GM21526 (cell line): ENCODE data around the gene FARS2.

Experiments
- ATAC-seq: cut with Tn5 transposase; IDR thresholded peaks from one replicate; pipeline ENCODE4 v1.9.1; 2021; ENCODE audit warnings: moderate library complexity; ENCODE audit not compliant: unreplicated experiment, low FRiP score

FARS2 gene

DNA sequence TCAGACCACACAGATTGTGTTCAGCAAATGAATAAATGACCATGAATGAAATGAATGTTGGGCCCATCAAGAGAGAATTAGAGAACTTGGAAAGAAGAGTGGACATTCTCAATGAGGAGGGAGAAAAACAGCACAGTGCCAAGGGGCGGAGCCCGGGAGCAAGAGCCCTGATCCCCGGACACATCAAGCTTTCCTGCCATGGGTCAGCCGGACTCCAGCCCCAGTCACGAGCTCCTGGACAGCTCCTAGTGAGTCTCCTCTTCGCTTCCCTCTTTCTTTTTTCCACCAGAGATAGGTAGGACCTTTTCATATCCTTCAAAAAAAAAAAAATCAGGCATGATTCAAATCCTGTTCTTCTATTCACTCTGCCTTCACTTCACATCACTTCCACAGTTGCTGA lies 471.2 kb downstream of the FARS2 start:
- ATAC-seq, result no peak

DNA sequence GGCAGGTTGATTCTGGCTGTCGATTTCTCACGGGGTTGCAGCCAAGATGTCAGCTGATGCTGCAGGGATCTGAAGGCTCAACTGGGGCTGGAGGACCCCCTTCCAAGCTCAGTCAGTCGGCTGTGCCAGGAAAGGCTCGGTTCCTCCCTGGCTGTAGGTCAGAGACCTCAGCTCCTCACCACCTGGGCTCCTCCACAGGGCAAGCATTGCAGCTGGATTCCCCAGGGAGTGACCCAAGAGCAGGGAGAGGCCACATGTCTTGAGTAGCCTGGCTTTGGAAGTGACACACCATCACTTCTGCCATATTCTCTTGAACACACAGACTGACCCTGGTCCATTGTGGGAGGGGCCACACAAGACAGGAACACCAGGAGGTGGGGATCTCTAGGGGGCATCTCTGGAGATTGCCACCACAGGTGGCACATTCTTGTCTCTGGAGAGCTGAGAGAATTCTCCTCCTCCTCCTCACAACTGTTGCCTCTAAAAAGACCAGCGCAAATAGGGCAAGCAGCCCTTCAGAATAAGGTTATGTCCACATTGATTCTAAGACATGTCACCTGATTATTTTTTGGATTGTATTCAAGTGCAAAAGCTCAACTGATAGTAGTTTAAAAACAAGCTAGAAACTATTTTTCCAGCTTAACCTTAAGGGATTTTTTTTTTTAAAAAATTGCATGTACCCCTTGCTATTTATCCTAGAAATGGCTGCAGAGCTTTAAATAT lies 474.9 kb downstream of the FARS2 start:
- no peak for ATAC-seq

DNA sequence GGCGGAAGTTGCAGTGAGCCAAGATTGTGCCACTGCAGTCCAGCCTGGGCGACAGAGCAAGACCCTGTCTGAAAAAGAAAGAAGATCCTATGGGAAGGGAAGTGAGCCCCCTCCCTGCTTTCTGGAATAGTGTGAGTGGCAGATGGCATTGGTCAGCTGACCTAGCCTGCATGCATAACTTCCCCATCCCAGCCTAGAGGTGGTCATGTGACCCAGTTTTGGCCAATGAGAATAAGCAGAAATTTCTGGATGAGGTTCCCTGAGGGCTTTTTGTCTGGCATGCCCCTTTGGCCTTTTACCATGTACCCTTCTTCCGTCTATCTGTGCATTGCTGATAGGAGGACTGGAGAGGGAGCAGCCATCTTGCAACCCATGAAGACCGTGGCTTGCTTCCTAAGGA lies 476.1 kb downstream of the FARS2 start:
- ATAC-seq, result no peak

DNA sequence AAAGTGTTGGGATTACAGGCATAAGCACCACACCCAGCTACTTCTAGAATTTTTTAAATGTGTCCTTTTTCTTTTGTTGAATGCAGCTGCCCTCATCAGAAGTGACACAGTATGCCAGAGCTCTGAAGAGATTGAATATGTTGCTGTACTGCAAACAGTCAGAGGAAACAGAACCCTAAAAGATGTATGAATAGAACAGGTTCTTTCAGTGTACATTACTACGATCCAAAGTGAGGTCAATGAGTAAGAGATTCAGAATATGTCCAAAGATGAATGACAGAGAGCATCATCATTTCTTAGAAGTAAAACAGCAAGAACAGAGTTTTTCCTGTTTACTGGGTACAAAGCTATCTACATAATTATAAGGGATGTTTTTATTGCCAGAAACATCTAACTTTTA lies 476.9 kb downstream of the FARS2 start:
- no peak for ATAC-seq

DNA sequence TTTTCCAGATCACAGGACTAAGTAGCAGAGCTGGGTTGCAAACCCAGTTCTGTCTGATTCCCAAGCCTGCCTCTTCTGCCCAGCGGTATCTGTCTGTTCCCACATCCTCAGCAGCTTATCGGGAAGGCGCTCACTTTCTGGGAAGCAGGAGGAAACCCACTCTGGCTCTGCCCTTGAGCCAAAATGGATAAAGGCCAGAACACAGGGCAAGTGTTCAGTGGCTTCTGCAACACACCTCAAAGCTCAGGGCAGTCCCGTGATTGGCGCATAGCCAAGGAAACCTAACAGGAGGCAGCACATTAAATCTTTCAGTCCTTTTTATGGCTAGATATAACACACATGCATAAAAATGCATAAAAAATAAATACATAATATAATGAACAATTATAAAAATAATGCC lies 483.2 kb downstream of the FARS2 start:
- ATAC-seq, result no peak

DNA sequence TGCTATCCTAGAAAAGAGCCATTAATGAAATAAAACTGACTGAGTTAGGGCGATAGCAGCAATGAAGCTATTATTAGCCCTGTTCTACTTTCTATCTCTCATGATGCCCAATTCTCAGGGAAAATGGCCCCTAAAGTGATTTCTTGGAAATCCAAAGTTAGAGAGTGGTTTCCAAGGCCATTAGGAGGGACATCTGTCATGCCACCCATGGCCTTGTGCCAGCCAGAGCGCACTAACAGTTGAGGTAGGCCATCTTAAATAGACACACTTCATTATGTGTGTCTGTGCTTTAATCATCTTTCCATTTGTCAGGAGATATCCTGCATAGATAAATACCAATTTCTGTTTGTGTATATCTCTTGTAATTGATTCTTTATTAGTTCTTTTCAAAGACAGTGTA lies 483.8 kb downstream of the FARS2 start:
- ATAC-seq, result no peak

DNA sequence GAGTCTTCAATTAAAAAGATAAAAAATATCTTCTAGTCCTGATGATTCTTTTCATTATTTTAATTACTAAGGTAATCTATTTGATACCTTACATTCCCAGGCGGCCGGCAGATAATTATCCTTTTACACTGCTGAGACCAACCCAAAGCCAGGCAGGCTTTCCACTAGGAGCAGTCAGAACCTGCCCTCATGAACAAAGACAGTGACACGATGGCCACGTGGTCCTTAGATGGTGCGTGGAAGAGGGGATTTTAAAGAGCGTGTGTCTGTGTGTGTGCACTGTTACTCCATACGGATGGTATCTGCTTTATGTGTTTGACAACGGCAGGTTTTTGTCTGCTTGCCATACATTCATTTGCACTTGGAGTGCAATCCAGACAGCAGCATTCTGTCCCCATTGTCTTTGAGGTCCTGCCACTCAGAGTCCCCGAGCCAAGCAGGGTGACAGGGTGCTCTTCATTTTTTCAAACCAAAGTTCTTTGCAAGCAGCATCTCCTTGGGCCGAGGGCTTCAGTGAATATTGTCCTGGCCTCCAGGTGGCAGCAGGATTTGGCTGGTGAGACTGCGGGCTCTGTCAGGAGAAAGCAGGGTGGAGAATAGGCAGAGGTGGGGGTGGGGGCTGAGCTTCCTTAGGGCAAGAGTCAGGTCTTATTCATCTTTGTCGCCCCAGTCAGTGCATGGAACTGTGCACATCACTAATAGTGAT lies 484.9 kb downstream of the FARS2 start:
- no peak for ATAC-seq

DNA sequence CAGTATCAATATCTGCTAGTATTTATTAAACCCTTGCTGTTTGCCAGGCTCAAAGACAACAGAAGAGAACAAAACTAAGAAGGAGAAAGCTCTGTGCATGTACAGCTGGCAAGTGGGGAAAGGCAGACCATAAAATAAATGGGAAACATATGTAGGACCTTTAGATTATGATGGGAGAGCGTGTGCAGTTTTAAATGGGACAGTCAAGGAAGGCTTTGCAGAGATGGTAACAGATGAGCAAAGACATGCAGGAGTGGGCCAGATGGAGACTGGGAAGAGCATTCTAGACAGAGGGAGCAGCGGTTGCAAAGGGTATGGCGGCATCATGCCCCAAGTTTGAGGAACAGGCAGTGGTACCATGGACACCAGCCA lies 485.4 kb downstream of the FARS2 start:
- ATAC-seq, result no peak

DNA sequence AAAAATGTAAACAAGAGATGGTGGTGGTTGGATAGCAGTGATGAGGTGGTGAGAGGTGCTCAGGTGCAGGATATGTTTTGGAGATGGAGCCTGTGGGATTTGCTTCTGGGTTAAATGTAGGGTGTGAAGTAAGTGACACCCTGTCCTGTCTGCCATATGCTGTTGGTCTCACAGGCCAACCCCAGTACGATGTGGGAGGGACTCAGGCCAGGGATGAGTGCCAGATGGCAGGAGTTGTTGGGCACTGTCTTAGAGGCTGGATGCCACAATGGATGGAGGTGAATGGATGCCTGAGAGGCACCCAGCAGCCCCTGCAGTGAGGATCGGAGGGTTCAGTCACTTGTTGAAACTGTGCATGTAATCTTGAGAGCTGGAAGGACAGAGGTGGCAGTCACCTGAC lies 486.1 kb downstream of the FARS2 start:
- no peak for ATAC-seq

DNA sequence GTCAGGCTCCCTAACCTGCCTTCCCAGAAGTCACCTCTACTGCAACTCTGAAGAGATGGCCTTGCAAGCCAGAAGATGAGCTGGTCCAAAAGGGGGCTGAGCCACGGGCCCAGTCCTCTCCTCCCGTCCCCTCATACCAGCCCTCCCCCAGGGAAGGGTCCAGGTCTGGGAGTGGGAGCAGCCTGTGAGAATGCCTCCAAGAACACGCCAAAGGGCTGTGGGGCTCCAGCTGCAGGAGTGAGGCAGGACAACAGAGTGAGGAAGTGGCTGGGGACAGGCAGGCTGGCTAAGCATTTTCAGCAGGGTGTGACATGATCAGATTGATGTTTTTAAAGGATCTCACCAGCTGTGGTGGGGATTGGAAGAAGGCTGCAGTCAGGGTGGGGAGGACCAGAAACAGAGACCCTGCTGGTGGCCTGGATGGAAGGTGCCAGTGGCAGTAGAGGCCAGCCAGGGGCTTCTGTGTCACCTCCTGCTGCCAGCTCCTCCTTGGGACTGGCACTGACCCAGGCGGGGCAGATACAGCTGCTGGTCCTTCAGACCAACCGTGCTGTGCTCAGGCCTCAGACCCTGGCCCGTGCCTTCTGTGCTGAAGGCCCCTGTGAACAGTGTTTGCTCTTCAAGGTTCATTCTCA lies 487.8 kb downstream of the FARS2 start:
- ATAC-seq, result no peak

DNA sequence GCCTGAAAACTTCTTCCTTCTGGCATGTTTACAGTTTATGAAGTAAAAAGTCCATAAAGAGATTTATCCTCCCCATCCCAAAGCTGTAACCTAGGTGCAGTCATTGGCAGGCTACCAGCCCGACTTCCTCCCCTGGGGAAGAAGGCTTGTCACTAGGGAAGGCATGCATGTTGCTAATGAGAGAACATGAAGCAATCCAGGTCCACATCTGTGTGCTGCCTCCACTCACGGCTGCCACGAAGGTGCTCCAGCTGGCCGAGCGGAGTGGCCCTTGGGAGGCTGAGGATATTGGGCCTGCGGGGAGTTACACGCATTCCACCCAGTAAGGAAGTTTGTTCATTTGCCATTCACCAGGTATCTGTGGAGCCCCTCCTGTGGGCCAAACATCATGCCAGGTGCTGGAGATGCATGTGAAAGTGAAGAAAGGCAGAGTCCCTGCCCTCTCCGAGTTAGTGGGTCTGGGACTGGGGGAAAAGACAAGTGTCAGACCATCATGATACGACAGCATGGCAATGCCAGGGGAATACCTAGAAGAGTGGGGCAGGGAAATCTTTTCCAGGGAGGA lies 488.4 kb downstream of the FARS2 start:
- no peak for ATAC-seq

DNA sequence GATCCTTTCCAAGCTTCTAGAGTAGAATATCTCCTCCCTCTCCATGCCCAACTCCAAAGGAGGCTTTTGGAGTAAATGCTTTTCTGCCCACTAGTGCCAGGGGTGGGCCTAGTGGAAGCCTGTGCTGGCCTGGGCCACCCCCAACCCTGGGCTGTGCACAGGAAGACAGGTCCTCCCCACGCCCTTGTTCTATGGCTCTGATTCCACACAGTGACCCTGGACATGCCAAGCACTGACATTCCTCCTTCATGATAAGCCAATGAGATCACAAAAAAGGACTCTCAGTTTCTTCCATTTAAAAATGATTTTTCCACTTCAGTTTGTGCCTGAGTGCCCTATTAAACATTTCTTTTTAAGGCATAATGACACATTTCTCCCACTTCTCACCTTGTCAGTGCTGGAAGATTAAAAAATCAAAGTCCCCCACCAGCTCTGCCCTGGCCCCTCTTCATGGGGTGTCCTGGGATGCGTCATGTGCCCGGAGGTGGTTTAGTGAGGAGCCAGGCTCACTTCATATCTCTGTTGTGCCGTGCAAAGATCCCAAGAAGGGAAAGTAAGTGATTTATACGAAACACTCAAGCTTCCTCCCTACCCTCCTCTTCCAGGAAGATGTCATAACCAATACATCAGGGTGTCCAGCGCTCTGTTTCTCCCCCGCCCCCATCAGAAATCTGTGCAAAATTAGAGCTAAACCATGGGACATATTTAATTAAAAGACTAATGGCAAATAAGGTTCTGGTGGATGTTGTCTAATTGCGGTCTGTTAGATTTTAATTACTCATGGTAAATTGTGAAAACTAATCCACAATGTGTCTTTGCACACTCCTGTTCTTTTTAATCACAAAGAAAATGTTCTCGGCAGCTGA lies 490.4 kb downstream of the FARS2 start:
- ATAC-seq, result no peak

DNA sequence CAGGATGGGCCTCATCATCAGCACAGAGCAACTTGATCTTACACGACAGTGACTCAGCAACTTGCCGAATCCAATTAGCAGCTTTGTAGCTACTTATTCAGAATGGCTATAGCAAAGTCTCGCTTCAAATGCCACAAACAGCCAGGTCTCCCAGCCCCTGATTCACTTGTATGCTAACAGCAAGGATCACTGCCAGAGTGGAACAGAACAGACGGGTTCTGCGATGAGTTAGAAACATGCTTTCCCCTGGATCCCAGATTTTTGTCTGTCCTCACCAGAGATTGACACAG lies 491.0 kb downstream of the FARS2 start:
- ATAC-seq, result no peak

DNA sequence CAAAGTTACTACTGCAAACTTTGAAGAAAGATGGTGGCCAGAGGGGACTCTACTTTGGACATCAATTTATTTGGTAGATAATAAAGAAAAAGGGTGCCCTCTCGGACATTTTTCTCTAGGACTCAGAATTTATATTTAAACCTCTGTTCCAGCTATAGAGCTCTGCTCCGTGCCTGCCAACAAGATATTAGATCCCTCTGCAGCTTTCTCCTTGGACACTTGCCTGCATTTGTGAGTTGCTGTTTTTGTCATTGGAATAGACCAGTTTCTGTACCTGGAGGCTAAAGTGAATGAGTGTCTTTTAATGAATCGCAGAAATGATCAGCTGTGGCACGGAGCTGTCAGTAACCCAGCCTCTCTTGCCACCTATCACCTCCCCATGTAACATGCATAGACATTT lies 491.9 kb downstream of the FARS2 start:
- no peak for ATAC-seq

DNA sequence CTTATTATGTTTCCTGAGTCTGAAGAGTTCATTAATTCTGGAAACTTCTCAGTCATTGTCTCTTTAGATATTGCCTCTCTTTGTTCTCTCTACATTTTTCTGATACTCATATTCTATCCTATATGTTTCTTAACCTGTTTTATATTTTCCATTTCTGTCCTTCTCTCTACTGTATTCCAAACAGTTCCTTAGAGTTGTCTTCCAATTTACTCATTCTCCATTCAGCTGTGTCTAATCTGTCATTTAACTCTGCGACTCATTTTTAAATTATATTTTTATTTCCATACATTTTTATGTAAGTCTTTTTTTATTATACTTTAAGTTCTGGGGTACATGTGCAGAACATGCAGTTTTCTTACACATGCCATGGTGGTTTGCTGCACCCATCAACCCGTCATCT lies 493.6 kb downstream of the FARS2 start:
- no peak for ATAC-seq

DNA sequence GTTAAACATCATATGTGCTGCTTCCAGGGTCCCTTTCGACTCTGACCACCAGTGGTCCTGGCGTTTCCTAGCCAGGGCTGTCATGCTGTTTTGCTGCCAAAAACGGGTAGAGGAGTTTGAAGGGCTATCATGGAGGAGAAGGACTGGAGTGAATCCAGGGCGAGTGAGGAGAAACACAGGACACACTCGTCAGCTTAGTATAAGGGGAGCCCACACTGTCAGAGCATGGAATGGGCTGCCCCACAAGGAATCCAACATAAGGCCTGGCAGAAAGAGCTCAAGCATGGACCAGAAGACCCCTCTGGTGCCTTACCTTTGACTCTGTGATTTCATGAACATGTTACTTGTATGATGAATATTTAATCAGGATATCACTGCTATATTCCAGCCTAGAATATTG lies 498.3 kb downstream of the FARS2 start:
- ATAC-seq, result no peak

DNA sequence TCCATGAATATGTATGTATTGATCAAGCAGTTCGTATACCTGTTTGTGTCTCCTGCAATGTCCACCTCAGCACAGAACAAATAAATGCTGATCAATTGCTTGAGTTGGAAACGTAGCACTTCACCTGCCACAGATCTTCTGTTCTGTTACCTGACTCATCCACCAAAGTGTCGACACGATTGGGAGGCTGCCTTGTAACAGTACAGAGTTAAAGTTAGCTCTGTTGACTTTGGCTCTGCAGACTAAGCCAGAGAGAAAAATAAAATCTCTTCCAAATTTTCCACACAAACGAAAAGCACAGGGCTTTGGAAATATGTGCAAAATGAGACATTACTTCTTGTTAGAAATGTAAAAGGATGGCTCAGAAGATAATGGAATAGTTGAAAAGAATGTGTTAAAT lies 500.1 kb downstream of the FARS2 start:
- ATAC-seq, result no peak

DNA sequence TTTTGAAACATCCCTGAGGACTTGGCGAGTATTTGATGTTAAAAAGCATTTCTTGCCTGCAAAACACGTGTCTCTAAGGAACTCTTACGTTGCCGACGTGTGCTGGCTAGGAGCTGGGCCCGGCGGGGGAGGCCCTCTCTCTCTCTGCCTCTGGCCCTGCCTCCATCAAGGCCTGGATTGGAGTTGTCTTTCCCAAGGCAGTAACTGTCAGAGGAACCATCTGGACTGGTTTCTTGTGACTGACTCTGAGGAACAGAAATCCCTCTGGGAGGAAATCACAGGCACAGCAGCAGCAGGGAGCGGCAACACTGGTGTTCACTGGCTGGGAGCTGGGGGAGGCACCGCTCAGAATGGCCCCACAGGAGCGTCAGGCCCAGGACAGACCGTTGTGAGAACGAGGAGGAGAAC lies 501.3 kb downstream of the FARS2 start:
- no peak for ATAC-seq

DNA sequence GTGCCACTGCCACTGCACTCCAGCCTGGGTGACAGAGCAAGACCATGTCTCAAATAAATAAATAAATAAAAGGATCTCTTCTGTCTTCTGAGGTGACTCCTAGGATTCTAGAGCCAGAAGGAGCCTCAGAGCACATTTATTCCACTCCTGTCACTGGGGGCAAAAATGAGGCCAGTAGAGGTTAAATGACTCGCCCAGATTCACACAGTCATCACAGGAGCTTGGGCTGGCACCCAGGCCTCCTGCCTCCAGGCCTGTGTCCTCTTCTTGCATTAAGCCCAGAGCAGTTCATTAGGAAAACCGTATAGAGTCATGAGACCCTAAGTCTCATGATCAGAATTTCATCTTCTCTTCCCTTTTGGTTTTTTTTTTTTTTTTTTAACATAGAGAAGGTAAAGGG lies 502.1 kb downstream of the FARS2 start:
- no peak for ATAC-seq

DNA sequence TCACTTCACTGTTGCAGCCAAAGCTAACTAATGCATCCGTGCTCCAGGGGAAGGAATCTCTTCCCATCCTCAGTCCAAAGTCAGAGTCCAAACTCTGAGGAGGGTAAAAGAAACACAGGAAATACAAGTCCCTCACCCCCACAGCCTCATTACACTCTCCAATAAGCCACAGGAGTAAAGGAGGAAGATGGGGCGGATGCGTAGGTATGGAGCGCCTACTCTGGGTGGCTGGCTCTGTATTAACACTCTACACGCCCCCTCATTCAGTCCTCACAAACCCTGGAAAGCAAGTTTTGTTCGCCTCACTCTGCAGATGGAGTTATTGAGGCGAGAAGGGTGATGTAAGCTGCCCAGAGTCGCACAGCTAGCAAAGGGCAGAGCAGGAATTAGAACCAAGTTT lies 502.6 kb downstream of the FARS2 start:
- ATAC-seq, result peak; percentile 53

DNA sequence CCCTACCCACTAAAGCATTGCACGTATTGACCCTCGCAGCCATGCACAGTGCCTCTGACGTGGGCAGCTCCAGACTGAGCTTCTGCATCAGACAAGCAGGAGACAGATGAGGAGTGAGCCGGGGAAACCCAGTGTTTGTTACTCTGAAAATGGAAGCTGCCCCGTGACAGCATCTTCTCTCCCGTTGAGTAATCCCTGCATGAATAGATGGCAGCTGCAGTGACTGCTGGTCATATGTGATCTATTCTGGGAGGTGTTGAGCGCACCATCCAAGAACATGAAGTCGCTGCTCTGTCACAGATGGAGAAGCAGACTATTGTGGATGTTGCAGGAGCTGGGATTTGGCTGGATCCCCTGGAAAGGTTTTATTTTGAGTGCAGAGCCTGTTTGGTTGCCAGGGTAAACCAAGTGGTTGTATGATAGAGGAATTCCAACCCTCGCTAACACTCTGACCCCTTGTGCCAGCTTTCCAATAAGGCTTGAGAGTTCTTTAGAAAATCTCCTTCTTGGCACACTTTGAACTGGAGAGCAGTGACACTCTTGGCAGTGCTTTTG lies 503.2 kb downstream of the FARS2 start:
- peak; percentile 51 for ATAC-seq
